ENCODE measurements around the gene CEPT1. TPM values are rescaled to one million over a fixed set of nuclear protein-coding genes. Genes with fewer than 3 reads are reported as not detected.

CEPT1 gene
- total RNA-seq, 1 experiment from 2014 or later = 33.6 TPM

GRCh38 chr1:111161843-111162487 lies 21.9 kb downstream of the CEPT1 start:
- Histone ChIP-seq H3K27me3 (ENCODE audit: insufficient read depth, low read depth) (no peaks in the 10 kb centered on the region), H3K79me2 (ENCODE audit: low read depth) (peaks cover 6% of the 10 kb centered on the region; the same call in 1 of the 2 replicates), H3K9me2 (ENCODE audit: insufficient read depth) (no peaks in the 10 kb centered on the region), H4K20me1 (ENCODE audit: insufficient read depth) (peaks cover 5% of the 10 kb centered on the region; the same call in 1 of the 2 replicates), H2AFZ (no peak overlapping the region), H3K36me3 (ENCODE audit: low read depth) (peaks cover 37% of the 10 kb centered on the region), H3K4me1 (replicated peaks; ENCODE audit: insufficient read depth) (no peaks in the 10 kb centered on the region), H3F3A (ENCODE audit: insufficient read depth, low read depth) (no peaks in the 10 kb centered on the region; the same call in 1 of the 2 replicates), H3K27ac (no peak overlapping the region), H3K4me2 (no peak overlapping the region), H3K9me3 (ENCODE audit: insufficient read depth, low read depth) (no peaks in the 10 kb centered on the region), H3K4me3 (no peak overlapping the region)
- CTCF ChIA-PET = no interaction called here
- DNase-seq = no peak
- no TSS peak for BruUV-seq (replicated peaks)
- TF ChIP-seq EZH2 (IDR thresholded peaks at IDR 0.05; ENCODE audit: low read depth) = no peak
- TF ChIP-seq CTCF (conservative IDR thresholded peaks at IDR 0.05) = no peak
- intact Hi-C loops (cut with micrococcal nuclease; ENCODE audit: unreplicated experiment) = no loop called here
- POLR2A ChIA-PET (ENCODE audit: unreplicated experiment) = no interaction called here

GRCh38 chr1:111162488-111162880 lies 22.5 kb downstream of the CEPT1 start:
- no peak for DNase-seq
- no peak for TF ChIP-seq CTCF (conservative IDR thresholded peaks at IDR 0.05)
- TF ChIP-seq EZH2 (IDR thresholded peaks at IDR 0.05; ENCODE audit: low read depth) = no peak
- H3K79me2 ChIP-seq (ENCODE audit: low read depth) = 0 out of 2 replicates have a peak, but pooled peaks cover 4% of the 10 kb centered on the region
- no peaks in the 10 kb centered on the region for H3K9me3 ChIP-seq (ENCODE audit: insufficient read depth, low read depth)
- BruUV-seq (replicated peaks) = no TSS peak
- no peaks in the 10 kb centered on the region for H3K9me2 ChIP-seq (ENCODE audit: insufficient read depth)
- H3K27me3 ChIP-seq (ENCODE audit: insufficient read depth, low read depth) = no peaks in the 10 kb centered on the region
- CTCF ChIA-PET = no interaction called here
- POLR2A ChIA-PET (ENCODE audit: unreplicated experiment) = no interaction called here
- intact Hi-C loops (cut with micrococcal nuclease; ENCODE audit: unreplicated experiment) = no loop called here
- no peaks in the 10 kb centered on the region; the same call in 1 of the 2 replicates for H3F3A ChIP-seq (ENCODE audit: insufficient read depth, low read depth)
- H3K4me3 ChIP-seq = no peak overlapping the region
- H4K20me1 ChIP-seq (ENCODE audit: insufficient read depth) = peaks cover 5% of the 10 kb centered on the region; the same call in 1 of the 2 replicates
- no peak overlapping the region for H3K27ac ChIP-seq
- peaks cover 37% of the 10 kb centered on the region for H3K36me3 ChIP-seq (ENCODE audit: low read depth)
- no peak overlapping the region for H2AFZ ChIP-seq
- no peaks in the 10 kb centered on the region for H3K4me1 ChIP-seq (replicated peaks; ENCODE audit: insufficient read depth)
- no peak overlapping the region for H3K4me2 ChIP-seq

- Histone ChIP-seq H4K20me1 (ENCODE audit: insufficient read depth) (peaks cover 5% of the 10 kb centered on the region; the same call in 1 of the 2 replicates), H3K27me3 (ENCODE audit: insufficient read depth, low read depth) (no peaks in the 10 kb centered on the region), H3K9me2 (ENCODE audit: insufficient read depth) (no peaks in the 10 kb centered on the region), H3K27ac (no peak overlapping the region), H3K4me2 (no peak overlapping the region), H3K36me3 (ENCODE audit: low read depth) (peaks cover 44% of the 10 kb centered on the region), H3K79me2 (ENCODE audit: low read depth) (no peaks in the 10 kb centered on the region), H2AFZ (no peak overlapping the region), H3K9me3 (ENCODE audit: insufficient read depth, low read depth) (no peaks in the 10 kb centered on the region), H3F3A (ENCODE audit: insufficient read depth, low read depth) (no peaks in the 10 kb centered on the region; the same call in 1 of the 2 replicates), H3K4me1 (replicated peaks; ENCODE audit: insufficient read depth) (no peaks in the 10 kb centered on the region), H3K4me3 (no peak overlapping the region)
- TF ChIP-seq CTCF (conservative IDR thresholded peaks at IDR 0.05) (no peak), EZH2 (IDR thresholded peaks at IDR 0.05; ENCODE audit: low read depth) (no peak)
- no TSS peak for BruUV-seq (replicated peaks)
- ChIA-PET CTCF (no interaction called here), POLR2A (ENCODE audit: unreplicated experiment) (no interaction called here)
- no peak for DNase-seq
- intact Hi-C loops (cut with micrococcal nuclease; ENCODE audit: unreplicated experiment) = no loop called here
Measured at GRCh38 chr1:111163363-111163762, 23.3 kb downstream of the CEPT1 start.
